HG02840 (cell line): Measurements from ENCODE around the gene BCAS3.
"Not testable (repeated sequence)": the region's sequence is repeated elsewhere in the genome, so short reads cannot be mapped to it uniquely, and the experiment has no call there.

Experiments
- ATAC-seq: cut with Tn5 transposase; IDR thresholded peaks from one replicate; pipeline ENCODE4 v1.9.1; 2021; ENCODE audit warnings: mild to moderate bottlenecking, moderate library complexity, moderate number of reproducible peaks; ENCODE audit not compliant: unreplicated experiment, low FRiP score

Gene BCAS3

DNA sequence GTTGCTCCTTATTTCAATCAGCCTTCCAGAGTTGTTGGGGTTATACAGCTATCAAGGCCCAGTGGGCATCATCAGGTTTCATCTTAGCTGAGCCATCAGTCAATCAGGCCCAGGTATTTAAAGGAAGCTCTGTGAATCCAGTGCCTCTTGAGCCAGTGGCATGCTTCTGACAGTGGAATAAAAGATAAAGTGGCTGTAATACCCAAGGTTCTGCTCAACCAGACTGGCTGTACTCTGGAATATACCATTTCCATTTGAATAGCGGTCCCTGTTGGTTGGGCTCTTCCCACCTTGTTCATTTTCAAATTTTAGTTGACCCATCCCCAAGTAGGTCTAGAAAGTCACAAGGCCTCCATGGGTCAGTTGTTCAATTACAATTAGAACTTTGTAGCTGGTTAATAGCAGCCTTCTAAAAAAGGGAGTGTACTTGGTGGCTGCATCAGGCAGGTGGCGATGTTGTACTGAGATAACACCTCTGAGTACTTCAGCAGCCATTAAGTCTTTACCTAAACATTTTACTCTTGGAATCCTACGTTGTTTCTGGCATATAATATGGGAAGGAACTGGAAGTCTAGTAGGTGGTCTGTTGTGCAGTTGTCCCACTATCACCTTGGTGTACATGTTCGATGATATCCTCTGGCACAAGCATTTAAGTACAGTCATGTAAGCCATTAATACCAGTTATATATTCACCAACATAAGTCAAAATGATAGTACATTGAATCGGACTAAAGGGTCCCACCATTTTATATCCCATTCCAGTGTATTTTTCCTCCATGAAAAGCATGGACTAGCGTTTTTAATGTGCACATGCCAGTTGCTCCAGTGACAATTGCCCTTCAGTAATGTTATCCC lies 294.1 kb downstream of the BCAS3 start:
- no peak for ATAC-seq

DNA sequence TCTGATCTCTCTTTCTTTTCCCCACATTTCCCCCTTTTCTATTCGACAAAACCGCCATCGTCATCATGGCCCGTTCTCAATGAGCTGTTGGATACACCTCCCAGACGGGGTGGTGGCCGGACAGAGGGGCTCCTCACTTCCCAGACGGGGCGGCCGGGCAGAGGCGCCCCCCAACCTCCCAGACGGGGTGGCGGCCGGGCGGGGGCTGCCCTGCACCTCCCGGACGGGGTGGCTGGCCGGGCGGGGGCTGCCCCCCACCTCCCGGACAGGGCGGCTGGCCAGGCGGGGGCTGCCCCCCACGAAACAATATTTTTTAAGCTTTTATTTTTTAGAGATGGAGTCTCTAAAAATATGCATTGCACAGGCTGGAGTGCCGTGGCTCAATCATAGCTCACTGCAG lies 299.2 kb downstream of the BCAS3 start:
- not testable (repeated sequence) for ATAC-seq

- ATAC-seq = no peak
Measured at GRCh38 chr17:60989379-60989778, 311.7 kb downstream of the BCAS3 start.

DNA sequence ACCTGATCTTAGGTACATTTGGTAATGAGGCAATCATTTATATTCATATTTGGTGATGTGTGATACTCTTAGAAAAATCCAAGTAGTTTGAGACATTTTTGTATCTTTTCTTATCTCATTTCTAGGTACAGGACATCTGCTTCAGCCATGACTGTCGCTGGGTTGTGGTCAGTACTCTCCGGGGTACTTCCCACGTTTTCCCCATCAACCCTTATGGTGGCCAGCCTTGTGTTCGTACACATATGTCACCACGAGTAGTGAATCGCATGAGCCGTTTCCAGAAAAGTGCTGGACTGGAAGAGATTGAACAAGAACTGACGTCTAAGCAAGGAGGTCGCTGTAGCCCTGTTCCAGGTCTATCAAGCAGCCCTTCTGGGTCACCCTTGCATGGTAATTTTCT lies 312.2 kb downstream of the BCAS3 start:
- no peak for ATAC-seq

DNA sequence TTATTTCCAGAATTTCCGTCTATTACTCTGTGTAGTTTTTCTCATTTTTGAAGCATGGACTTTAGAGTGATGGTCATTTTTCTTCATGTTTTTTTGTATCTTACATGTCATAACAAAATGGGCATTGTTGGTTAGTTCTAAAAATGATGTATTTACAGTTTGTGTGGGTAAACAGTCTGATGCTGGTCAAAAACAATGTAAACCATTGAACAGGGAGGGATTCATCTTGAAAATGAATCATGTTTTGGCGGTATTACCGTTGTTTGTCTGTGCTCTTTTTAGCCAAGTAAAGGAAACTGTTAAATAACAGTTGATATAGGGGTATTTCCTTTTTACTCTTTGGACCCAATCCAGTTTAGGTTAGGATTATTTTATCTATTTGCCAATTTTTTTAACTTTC lies 315.8 kb downstream of the BCAS3 start:
- no peak for ATAC-seq

- ATAC-seq = no peak
Measured at GRCh38 chr17:60995680-60996079, 318.0 kb downstream of the BCAS3 start.

GRCh38 chr17:61000911-61001310 lies 323.3 kb downstream of the BCAS3 start:
- ATAC-seq = no peak

DNA sequence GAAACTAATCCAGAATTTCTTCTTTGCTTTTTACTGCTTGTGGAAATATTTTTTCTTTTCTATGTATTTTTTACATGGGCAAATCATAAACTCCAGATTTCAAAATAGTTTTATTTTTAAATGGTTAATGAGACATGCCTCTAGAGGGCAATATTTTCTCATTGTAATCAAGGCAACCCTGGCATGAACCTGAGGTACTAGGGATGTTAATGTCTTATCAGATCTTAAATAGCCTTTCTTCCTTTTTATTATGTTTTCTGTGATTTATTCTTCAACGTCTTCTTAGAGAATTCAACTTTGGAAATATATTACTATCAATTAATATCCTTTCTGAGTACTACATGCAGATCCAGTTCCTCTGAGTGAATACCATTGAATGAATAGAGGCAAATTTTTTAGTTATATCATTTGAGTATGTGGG lies 324.7 kb downstream of the BCAS3 start:
- ATAC-seq = no peak

DNA sequence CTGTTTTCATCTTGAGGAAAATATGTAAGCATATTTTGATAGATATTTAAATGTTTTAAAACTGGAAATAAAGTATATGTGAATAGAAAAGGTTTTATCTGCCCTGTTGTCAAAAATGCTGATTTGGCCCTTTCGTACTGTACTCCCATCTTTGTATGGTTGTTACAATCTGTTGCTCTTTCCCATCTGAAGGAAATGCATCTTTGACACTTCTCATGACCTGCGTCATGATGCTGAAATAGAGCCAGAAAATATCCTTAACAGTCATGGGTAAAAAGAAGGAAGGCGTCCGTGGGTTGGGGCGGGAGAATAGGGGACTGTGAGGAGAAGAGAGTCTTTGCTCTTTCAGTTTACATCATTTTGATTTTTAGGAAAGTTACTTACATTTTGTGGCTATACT lies 327.7 kb downstream of the BCAS3 start:
- ATAC-seq = no peak

- not testable (repeated sequence) for ATAC-seq
Measured at GRCh38 chr17:61005958-61006357, 328.3 kb downstream of the BCAS3 start.

DNA sequence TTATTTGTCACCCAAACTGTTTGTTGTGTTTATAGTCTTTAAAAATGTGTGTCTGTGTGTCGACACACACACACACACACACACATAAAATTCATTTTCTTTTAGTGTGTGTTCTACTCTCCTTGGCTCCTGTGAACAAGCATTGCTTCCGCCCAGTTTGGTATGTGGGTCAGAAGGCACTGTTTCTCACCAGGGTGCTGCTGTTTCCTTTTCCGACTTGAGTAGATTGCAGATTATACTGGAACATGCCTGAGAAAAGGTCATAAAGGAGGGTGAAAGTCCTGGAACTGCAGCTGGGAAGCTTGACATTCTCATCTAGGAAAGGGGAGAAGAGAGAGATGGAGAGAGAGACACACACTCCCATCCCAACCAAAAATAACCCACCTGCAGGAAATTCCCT lies 330.3 kb downstream of the BCAS3 start:
- no peak for ATAC-seq

DNA sequence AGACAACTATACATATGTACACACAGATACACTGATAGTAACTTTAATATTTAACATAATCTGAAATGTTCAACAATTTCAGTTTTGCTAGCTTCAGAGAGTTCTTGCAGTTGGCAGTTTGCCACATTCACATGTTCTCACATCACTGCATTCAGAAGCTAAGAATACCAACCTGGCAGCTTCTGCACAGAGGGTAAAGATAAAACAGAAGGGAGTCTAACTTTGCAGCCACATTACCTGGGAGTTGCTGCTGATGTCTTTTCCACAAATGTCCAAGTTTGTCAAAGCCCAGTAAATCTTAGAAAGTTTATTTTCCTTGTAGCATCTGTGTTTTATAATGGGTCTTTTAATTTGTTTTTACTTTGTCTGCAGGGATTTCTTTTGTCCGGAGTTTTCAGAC lies 332.0 kb downstream of the BCAS3 start:
- no peak for ATAC-seq

GRCh38 chr17:61010661-61011170 lies 333.1 kb downstream of the BCAS3 start:
- ATAC-seq = no peak

DNA sequence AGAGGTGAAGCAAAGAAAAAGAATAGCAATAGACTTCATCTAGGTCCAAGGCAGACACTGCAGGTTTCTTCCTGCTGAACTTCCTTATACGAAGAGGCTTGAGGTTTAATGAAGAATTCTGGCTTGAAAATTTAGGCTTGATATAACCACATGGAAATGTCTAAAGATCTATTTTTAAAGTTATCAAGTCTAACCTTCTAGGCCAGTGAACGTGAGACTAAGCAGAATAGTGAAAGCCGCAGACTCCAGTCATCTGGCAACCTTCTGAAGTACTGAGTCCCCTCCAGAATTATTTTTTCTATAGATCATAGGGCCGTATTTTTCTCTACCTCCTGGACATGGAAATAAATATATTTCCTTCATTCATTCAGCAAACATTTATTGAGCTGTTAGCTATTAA lies 333.6 kb downstream of the BCAS3 start:
- ATAC-seq = no peak

DNA sequence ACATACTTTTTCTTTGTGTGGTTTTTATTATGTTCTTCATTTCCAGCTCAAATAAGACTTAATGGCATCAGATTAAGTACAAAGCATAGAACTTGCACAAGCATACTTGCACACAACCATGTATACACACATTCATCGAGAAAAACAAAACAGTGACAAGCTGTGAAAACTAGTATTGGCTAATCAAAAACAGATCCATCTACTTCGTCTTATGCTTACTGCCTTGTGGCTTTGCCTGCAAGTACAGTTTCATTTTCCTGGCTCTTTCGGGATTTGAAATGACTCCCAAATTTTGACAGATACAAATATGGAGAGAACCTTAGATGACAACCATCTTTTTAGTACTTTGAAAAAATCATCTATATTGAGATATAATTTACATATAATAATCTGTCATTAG lies 338.3 kb downstream of the BCAS3 start:
- ATAC-seq = no peak

DNA sequence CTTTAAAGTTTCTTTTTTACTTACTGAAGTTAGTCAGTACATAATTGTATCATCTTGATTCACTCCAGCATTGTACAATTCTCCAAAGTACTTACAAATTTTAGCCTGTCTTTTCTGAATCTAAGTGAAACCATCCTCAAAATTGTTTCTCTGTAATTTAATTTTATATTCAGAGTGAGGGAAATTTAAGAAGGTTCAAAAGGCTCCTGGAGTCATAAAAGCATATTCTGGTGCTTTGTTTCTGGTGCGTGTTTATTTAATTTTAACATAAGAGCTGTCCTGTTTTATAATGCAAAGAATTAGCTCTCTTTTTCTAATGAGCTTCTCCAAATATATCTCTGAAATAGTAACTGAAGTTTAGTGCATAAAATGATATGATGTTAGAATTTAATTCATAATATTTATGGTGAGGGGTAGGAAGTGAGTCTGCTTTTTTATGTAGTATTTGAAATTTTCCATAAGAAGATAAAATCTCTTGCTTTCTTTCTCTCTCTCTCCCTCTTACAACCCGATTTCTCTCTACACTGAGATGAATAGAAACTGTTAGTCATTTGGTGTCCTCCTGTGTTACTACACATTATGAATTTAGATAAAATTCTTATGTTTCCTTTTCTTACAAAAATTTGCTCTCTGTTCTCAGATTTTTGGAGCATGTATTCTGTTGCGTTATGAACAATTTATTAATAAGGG lies 339.8 kb downstream of the BCAS3 start:
- no peak for ATAC-seq

DNA sequence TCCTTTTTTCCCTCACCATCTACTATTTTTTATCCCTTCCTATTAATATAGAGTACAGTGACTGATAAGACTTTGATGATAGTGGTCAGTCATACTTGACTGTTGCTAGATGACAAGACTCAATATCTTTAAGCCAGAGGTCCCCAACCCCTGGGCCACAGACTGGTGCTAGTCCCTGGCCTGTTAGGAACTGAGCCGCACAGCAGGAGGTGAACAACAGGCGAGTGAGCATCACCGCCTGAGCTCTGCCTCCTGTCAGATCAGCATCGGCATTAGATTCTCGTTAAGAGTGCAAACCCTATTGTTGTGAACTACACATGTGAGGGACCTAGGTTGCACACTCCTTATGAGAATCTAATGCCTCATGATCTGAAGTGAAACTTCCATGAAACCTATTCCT lies 341.3 kb downstream of the BCAS3 start:
- no peak for ATAC-seq

DNA sequence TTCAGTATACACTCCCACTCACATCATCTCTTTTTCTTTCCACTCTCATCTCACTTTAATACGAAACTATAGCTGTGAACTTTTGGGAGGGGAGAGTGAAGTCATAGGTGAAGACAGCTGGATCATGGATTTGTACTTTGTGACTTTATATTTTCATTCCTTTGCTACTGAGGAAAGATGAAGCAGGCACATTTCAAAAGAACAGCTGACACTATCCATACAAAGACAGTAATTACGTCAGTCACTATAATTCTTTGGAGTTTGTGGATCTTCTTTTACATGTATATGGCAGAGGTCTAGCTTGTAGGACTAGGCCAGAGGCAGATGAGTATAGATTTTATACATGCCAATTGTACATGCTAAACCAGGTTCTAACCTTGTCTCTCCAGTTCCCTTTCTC lies 346.3 kb downstream of the BCAS3 start:
- no peak for ATAC-seq

GRCh38 chr17:61026818-61027217 lies 349.2 kb downstream of the BCAS3 start:
- no peak for ATAC-seq

- ATAC-seq = no peak
Measured at GRCh38 chr17:61029181-61029580, 351.5 kb downstream of the BCAS3 start.

GRCh38 chr17:61040666-61041065 lies 363.0 kb downstream of the BCAS3 start:
- ATAC-seq = no peak

DNA sequence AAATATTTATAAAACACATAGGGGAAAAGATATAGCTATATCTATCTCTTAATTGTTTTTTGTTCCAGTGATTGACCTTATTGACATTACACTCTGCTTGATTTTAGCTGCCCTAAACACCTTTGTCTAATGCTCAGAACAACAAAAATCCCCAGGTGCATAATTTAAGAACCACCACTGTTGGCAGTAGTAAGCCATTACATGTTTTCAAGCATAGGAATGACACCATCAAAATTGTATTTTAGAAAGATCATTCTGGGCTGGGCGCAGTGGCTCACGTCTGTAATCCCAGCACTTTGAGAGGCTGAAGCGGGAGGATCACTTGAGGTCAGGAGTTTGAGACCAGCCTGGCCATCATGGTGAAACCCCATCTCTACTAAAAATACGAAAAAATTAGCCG lies 364.7 kb downstream of the BCAS3 start:
- ATAC-seq = not testable (repeated sequence)
